ENCODE measurements around the gene INVS. TPM values are rescaled to one million over a fixed set of nuclear protein-coding genes. Genes with fewer than 3 reads are reported as not detected.

Gene INVS
- total and polyA plus RNA-seq, 2 donors (not counting 3 experiments of a cell fraction or from before 2014, with no cell fraction given), result 8.5 to 17.9 TPM

- no peak for TF ChIP-seq JUN (IDR thresholded peaks at IDR 0.05; ENCODE audit: borderline replicate concordance, insufficient read depth, insufficient read length, low read depth)
- no peak for TF ChIP-seq POLR2AphosphoS5 (IDR thresholded peaks at IDR 0.05; ENCODE audit: insufficient read depth, low read depth, low read length)
- TF ChIP-seq FOS (IDR thresholded peaks at IDR 0.05; ENCODE audit: borderline replicate concordance, insufficient read depth, low read length), result no peak
- no peak for TF ChIP-seq POLR2A (IDR thresholded peaks at IDR 0.05; ENCODE audit: low read depth, low read length)
- no peak for TF ChIP-seq CTCF (IDR thresholded peaks at IDR 0.05; ENCODE audit: extremely low read depth in 1 of 2, insufficient read depth in 1 of 2, low read depth in 1 of 2, low read length in 2 of 2)
- no peak for TF ChIP-seq MAX (IDR thresholded peaks at IDR 0.05; ENCODE audit: insufficient read depth, insufficient read length)
- TF ChIP-seq GATA2 (IDR thresholded peaks at IDR 0.05; ENCODE audit: insufficient read depth, insufficient read length, low read depth, low read length), result no peak
- TF ChIP-seq EZH2 (IDR thresholded peaks at IDR 0.05; ENCODE audit: borderline replicate concordance, low read depth, low read length, severe bottlenecking), result no peak
- TF ChIP-seq MYC (IDR thresholded peaks at IDR 0.05; ENCODE audit: low read depth, low read length), result no peak
- Histone ChIP-seq H3K4me1 (ENCODE audit: control insufficient read depth, extremely low read depth, insufficient read depth, low read length) (no peaks in the 10 kb centered on the region), H3K9ac (replicated peaks; ENCODE audit: extremely low read depth, insufficient read depth, low read length) (no peak overlapping the region), H2AFZ (ENCODE audit: low read depth, low read length) (no peak overlapping the region), H3K9me3 (replicated peaks; ENCODE audit: control insufficient read depth, insufficient read depth, low read length) (no peaks in the 10 kb centered on the region), H4K20me1 (replicated peaks; ENCODE audit: control insufficient read depth, extremely low read depth, insufficient read depth, low read length) (no peaks in the 10 kb centered on the region), H3K27ac (ENCODE audit: insufficient read depth, low read depth, low read length) (no peak overlapping the region), H3K4me3 (replicated peaks in 1 of 3; ENCODE audit: insufficient read depth in 1 of 3, low read depth in 1 of 3, low read length in 3 of 3) (no peak overlapping the region), H3K79me2 (ENCODE audit: control insufficient read depth, insufficient read depth, low read length) (no peaks in the 10 kb centered on the region), H3K4me2 (ENCODE audit: insufficient read depth, low read length) (no peak overlapping the region), H3K36me3 (ENCODE audit: control insufficient read depth in 2 of 2, extremely low read depth in 1 of 2, insufficient read depth in 2 of 2, low read length in 2 of 2) (no peaks in the 10 kb centered on the region), H3K27me3 (ENCODE audit: control insufficient read depth in 2 of 2, insufficient read depth in 2 of 2, low read length in 2 of 2) (no peaks in the 10 kb centered on the region), H3K9me1 (replicated peaks; ENCODE audit: control insufficient read depth, extremely low read depth, insufficient read depth, low read length) (no peaks in the 10 kb centered on the region)
- BruUV-seq (replicated peaks), result no TSS peak
- DNase-seq (ENCODE audit: low read depth, low spot score), result no peak
- intact Hi-C loops (cut with micrococcal nuclease) (loop anchor here (5.0 kb wide), 1 partner anchor 45 kb away; no protein-coding TSS in a partner anchor), dilution Hi-C loops (cut with MboI; ENCODE audit: extremely low pct_ligation_motif_present, low sequenced_read_pairs) (no loop called here)
- ChIA-PET POLR2A (interaction anchor here (1.1 kb wide), 1 partner anchor 23 kb away, joined by 3 read pairs; no protein-coding TSS in a partner anchor), CTCF (no interaction called here)
- no peak for FAIRE-seq
Observed at GRCh38 chr9:100197553-100197952, 98.5 kb downstream of the INVS start.
